PC-9 (cell line): ENCODE measurements around the gene CISD3.

Experiments
- CTCF ChIP-seq: fragments of 200-600 bp; sonication (generic); conservative IDR thresholded peaks from 2 replicates; pipeline ENCODE4 v1.6.1; 2017; ENCODE audit warnings: mixed run types, antibody characterized with exemption, mild to moderate bottlenecking, moderate library complexity
- EZH2 ChIP-seq: fragments of 200-600 bp; sonication (generic); IDR thresholded peaks from 2 replicates; pipeline ENCODE4 v1.8.0; 2017; ENCODE audit warnings: antibody characterized with exemption, low read depth

GRCh38 chr17:38681096-38681495 is 49.0 kb upstream of the CISD3 start:
- TF ChIP-seq CTCF (no peak), EZH2 (no peak)
